NCI-H524 treated with DMSO at 0.1 percent for 48 hours (cell line): ENCODE measurements around the gene TOP1.
A peak's percentile ranks its signal among the peaks of the same experiment; 100 is the strongest.

Experiments
- DNase-seq: peaks from one replicate; lab custom pipeline; 2025; lab: John Stamatoyannopoulos, UW

TOP1 gene

DNA sequence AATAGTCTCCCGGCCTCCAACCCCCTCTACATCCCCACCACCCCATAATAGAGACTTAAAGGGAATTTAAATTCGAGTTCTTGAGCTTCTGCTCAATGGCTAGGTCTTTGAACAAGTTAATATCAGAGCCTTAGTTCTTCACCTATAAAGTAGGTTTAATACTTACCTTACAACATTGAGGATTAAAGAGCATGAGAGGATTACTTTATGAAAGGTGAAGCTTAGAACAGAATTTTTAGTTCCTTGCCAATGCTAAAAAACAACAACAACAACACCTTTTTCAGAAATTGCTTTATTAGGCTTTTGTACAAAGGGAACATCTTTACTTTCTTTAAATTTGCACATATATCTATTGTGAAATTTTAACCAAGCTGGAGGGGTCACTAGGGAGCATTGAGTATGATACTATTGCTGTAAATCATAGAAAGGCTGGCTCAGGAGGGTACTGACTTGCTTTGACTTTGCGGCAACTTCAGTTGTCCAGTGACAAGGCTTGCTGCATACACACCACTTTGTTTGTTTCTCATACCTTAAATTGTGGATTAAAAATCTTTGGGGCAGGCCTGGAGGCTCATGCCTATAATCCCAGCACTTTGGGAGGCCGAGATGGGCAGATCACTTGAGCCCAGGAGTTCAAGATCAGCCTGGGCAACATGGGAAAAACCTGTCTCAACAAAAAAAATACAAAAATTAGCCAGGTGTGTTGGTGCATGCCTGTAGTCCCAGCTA, 9.7 kb downstream of the TOP1 start:
- DNase-seq: no peak

DNA sequence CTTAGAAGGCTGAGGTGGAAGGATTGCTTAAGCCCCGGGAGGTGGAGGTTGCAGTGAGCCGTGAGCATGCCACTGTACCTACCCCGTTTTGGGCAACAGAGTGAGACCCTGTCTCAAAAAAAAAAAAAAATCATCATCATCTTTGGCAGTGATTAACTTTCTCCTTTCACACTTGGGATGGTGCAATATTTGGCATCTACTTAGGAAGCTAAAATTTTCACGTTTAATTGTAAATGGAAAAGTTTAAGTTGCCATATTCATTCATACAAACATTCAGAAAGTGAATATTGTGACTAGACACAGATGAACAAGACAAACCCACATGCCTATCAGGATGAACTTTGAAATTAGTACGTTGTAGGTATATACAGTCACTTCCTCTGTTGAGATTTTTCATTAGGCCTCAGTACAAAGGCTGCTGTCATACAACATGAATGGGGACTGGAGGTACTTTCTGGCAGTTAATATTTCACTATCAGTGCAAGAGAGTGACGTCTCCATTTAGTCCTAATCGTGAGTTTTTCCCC, 10.3 kb downstream of the TOP1 start:
- DNase-seq: no peak

DNA sequence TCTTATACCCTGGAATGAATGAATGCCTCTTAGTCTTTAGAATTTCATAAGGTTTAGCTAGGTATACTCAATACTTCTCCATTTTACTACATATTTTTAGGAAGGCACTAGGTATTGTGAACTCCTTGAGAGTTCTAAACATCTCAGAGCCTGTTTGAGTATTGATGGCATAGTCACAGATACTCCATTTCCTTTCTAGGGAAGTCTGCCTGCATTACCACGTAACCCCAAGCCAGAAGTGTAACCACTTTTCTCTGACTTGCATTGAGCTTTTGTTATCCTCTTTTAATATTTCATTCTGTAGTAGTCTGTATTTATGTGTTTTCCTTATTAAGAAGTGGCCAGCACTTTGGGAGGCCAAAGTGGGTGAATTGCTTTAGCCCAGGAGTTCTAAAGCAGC, 12.2 kb downstream of the TOP1 start:
- DNase-seq: no peak

DNA sequence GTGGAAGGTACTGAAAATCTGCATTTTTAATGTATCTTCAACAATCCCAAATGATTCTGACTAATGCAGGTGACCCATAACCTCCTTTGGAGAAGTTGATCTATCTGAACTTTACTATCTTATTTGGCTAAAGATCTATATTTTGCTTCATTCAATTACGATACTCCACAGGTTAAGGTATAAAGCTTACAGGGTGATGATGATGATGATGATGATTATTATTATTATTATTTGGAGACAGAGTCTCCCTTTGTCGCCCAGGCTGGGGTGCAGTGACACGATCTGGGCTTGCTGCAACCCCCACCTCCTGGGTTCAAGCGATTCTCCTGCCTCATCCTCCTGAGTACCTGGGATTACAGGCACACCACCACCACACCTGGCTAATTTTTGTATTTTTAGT, 13.1 kb downstream of the TOP1 start:
- DNase-seq: no peak

DNA sequence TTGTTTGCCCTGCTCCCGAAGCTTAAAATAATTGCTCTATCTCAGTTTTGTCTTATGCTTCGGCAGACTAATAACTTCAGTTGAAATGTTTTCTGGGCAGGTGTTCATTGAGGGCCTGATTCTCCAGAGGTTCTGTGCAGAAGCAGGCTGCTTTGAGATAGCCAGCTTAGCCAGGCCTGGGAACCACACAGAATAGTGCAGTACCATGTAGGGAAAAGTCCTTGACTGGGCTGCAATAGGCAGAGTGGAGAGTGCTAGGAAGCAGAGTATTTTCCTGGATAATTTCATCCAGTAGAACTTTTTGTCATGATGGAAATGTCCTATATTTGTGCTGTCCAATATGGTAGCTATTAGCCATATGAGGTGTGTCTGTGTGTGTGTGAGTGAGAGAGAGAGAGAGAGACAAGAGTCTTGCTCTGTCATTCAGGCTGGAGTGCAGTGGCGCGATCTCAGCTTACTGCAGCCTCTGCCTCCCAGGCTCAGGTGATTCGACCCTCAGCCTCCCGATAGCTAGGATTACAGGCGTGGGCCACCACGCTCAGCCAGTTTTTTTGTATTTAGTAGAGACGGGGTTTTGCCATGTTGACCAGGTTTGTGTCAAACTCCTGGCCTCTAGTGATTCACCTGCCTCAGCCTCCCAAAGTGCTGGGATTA, 15.9 kb downstream of the TOP1 start:
- no peak for DNase-seq

DNA sequence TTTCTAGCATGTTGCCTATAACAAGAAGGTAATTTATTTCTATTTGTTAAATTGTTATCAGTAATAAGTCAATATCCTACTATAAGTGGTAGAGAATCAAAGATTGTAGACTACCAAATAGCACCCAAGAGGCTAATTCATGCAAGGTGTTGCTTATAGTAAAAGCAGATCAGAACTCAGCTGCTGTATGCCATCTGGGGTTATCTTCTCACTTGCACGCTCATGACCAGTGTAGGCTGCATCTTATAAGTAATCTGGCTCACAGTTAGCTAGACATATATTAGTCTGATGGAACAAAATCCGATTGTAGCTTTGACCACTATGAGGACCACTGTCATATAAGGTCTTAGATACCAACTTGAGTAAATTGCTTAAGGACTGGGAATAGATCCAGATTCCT, 17.0 kb downstream of the TOP1 start:
- peak; percentile 22 for DNase-seq

DNA sequence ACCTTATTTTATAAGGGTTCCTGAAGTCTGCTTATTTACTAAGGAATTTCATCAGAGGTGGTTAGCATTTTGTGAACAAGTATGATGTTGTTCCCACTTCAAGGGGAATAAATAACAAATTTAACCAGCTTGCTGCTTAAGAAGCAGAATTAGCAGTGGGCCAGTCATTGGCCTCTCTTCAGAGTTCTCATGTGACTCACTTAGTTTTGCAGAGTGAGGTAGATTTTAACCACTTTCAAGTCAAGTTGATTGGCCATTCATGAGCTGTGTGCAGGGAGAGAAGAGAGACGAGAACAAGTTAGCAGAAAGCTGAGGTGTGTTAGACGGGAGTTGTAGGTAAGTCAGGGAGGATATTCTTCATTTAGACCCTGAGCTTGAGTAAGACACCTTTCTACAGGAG, 18.1 kb downstream of the TOP1 start:
- DNase-seq: no peak

DNA sequence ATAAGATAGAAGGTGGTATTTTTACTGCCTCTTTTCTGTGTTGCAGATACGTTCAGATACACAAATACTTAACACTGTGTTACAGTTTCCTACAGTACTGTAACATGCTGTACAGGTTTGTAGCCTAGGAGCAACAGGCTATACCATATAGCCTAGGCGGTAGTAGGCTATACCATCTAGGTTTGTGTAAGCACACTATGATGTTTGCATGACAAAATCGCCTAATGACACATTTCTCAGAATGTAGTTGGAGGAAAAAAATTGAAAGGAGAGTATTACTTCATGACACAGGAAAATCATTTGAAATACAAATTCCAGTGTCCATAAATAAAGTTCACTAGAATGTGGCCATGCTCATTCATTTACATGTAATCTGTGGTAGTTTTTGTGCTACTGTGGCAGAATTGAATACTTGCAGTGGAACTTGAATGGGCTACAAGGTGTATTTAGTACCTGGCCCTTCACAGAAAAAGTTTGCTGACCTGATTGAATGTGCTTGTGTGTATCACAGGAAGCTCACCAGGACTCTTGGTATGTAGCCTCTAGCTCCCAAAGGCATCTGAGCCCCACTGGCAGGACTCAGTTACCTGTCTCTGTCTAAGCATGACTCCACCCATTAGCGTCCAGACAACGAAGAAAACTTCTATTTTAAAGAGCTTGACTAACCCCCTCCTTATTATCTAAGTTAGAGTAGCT, 18.8 kb downstream of the TOP1 start:
- DNase-seq: no peak

DNA sequence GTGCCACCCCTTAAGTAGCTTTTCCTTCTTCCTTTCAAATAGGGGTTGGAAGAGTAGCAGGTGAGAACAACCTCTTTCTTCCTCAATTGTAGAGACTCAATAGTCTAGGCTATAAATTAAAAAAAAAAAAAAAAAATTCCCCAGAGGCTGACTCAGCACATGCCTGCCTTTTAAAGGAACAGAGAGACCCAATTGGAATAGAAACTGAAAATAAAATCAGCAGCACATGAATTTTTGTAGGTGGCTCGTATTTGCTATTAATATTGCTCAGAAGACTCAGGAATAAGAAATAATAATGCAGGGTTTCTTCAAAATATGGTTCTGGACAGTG, 19.3 kb downstream of the TOP1 start:
- no peak for DNase-seq

DNA sequence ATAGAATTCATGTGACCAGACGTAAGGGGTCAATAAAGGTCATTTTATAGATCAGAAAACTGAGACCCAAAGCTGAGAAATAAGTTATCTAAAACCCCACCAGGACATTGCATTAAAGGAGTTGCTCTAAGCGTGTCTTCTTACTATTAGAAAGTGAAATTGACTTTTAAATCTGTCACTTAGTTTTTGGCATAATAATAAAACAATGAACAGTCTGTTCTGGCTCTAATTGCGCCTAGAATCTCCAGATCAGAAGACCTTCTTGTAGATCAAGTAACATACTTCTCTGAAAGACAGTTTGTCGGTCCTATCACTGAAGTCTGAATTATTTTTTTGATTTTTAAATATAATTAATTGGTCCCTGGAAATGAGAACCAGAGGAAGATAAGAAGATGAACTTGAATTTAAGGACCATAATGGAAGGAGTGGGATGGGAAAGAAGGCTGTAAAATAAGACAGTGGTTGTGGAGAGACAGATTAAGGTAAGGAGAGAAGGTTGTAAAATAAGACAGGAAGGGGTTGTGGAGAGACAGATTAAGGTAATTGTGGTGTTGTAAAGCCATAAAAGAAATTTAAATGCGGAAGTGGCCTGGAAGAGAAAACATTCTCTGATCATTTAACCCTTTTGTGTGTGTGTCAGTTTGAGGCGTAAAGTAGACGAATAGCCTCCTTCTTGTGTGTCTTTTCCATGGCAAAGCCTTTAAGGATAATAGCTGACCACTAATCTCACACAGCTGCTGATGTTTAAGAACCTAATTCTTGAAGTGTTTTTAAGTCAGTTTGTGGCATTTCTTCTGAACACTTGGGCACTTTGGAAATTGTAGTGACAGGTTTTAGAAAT, 20.1 kb downstream of the TOP1 start:
- no peak for DNase-seq

DNA sequence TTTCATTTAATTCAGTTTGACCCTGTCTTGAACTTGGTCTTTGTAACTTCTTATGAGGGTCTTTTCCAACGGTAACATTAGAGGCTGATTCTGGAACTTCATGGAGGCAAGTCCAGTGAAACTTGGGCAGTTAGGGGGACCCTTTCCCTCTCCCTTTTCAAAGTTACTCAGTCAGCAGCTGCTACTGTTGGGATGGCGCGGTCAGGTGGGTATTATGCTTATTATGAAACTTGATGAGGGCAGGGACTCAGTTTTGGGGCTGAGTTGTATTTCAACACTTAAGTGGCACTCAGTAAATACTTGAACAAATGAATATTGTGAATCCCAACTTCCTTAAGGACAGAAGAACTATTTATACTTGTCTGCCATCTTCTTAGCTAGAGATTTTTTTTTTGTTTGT, 20.8 kb downstream of the TOP1 start:
- DNase-seq: peak; percentile 57

DNA sequence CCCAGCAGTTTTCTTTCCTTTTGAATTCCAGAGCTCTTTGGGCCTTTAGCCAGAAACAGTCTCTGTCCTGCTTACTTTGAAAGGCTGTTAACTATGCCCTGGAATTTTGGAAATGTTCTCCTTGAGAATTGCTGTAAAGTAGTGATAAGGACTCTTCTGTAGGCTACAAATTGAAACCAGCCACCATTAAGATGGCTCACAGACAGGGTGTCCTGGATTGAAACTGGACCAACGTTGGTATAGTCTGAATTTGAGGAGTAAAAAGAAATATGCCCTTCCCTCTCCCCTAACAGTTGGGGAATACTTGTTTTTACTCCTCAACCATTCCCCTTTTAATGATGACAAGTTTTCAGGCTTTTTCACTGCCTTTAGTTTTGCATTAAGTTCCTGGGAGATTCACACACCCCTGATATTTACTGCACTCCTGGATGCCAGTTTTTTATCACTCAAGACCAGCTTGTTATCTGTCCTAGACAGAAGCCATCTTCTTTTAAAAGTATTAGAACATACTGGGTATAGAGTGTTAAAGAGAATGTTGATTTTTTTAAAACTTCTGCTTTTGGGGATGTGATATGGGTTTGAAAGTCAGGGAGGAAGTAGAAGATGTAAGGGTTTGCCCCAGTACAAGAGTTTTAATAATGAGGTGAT, 21.9 kb downstream of the TOP1 start:
- no peak for DNase-seq

DNA sequence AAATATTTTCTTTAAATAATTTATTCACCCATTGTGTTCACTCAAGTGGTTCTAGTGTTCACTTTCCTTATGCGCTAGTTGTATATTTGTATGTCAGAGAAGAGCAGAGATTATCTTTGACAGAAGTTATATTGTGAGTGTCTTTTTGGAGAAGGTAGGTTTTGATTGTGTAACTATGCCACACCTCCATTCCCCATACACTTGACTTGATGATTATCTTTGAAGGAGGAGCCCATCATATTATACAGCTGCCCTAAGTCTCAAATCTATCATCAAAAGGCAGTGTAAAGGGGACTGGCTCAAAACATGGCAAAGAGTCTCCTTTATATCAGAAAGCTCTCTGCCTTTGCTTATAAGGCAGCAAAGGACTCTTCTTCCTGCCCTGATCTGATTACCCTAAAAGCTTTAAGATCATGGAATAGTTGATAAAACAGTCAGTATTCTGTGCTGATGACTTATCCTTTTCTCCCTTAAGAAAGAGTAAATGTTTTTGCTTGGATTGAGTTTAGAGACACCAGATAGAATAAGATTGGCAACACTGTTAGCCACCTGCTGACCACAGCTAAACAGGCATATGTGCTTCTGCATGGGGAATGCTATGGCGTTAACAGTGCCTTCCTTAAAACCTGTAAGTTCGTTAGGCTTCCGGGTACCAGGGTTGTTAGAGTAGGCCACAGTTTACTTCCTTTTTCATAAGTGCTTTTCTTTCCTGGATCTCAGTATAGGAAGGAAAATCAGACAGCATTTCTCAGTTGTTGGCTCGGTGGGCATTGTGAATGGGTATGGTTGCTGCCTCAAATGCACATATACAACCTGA, 22.6 kb downstream of the TOP1 start:
- no peak for DNase-seq

DNA sequence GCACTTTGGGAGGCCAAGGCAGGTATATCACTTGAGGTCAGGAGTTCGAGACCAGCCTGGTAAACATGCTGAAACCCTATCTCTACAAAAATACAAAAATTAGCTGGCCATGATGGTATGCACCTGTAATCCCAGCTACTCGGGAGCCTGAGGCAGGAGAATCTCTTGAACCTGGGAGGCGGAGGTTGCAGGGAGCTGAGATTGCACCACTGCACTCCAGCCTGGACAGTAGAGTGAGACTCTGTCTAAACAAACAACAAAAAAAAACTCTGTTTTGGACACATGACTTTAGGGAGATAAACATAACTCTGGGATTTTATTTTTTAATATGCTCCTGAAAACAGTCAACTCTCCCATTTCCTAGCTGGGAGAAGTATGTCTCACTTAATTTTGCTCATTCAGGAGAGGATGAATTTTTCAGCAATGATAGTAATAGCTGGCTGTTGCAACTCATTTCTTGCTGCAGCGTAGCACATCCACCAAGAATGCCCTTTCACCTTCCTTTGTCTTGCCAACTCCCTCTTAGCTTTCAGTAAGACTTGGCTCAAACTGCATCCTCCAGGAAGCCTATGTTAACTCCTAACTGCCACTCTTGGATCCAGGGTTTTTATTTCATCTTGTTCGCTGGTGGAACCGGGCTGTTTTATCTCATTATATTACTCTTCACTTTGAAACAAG, 24.3 kb downstream of the TOP1 start:
- no peak for DNase-seq

DNA sequence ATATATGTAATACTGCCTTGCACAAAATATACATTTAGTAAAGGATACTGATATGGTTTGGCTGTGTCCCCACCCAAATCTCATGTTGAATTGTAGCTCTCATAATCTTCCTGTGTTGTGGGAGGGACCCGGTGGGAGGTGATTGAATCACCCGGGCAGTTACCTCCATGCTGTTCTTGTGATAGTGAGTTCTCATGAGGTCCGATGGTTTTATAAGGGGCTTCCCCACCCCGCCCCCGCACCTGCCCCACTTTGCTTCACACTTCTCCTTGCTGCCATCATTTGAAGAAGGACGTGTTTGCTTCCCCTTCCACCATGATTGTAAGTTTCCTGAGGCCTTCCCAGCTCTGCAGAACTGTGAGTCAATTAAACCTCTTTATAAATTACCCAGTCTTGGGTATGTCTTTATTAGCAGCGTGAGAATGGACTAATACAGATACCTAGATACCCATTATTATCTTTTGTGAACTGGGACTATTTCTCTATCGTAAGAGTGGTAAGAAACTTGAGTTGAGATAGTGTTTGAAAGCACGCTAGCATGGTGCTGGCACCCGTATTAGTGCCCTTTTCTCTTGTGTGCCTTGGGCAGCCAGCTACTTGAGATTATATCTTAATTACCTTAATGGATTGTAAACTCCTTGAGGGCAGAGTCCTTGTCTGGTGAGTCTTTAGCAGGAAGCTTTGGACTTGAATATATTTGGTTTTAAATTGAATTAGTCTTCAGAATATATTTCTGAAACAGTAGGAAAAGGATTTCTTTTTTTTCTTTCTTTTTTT, 25.6 kb downstream of the TOP1 start:
- DNase-seq: no peak

DNA sequence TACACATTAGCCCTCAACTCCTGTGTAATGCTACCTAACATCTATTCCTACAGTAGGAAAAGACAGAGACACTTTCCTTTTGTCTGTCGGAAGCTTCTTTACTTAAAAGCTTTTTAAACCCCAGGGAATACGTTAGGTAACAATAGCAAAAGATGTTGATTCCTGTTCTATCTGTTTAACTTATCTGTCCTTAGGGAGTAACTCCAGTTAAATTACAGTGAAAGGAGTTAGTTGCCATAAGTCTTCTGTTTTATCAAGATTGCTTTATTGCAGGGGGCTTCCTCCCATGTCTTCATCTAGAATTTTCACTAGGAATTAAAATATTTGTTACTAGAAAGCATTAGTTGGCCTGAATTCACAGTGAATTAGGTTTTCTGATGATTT, 26.2 kb downstream of the TOP1 start:
- no peak for DNase-seq

DNA sequence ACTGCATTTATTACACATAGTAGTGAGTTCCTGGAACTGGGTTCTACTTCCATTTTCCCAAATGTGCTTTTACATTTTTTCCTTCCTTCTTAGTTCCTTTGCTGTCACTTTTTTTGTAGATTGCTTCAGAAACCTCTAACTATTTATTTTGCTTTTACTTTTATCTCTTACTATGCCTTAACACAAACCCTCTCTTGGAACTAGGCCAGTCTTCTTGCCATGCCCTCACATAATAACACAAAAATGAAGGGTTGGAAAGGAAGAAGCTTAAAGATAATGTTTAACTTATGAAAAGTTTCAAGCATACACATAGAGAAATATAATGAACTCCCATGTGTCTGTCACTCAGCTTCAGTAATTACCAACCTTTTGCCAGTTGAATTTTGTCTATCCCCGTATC, 27.1 kb downstream of the TOP1 start:
- DNase-seq: no peak

DNA sequence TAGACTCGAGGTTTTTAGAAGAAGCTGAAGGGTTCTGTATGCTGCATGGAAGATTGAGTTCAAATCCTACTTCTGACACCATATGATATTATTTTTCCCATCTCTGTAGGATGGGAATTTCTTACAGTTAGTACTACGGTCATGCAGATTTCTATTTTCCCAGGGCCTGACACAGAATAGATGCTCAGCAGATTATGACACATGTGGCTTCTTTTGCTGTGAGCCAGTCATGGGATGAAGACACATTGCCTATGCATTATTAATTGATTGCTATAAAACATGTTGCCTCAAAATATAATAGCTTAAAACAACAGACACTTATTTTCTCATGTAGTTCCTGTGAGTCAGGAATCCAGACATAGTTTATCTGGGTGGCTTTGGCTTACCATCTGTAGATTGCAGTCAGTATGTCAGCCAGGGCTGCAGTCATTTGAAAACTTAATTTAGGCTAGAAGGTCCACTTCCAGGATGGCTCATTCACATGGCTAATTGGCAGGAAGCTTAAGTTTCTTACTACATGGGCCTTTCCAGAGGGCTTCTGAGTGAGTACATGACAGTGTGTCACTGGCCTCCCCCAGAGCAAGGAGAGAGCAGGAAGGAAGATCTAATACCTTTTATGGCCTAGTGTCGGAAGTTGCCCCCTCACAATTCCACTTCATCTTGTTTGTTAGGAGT, 29.5 kb downstream of the TOP1 start:
- no peak for DNase-seq
